GM19468 (cell line): ENCODE measurements around the gene CHMP1B.
A peak's percentile ranks its signal among the peaks of the same experiment; 100 is the strongest.

Source experiments
- ATAC-seq: cut with Tn5 transposase; IDR thresholded peaks from one replicate; pipeline ENCODE4 v1.9.1; 2021; ENCODE audit warnings: mild to moderate bottlenecking, moderate library complexity, moderate number of reproducible peaks; ENCODE audit not compliant: unreplicated experiment; ENCODE audit errors: extremely low read depth

CHMP1B gene

GRCh38 chr18:11865071-11865470 is 13.9 kb downstream of the CHMP1B start:
- ATAC-seq = no peak

- ATAC-seq = no peak
Measured at GRCh38 chr18:11866329-11866728, 15.1 kb downstream of the CHMP1B start.

GRCh38 chr18:11866764-11867163 is 15.6 kb downstream of the CHMP1B start:
- no peak for ATAC-seq

GRCh38 chr18:11868230-11868629 is 17.0 kb downstream of the CHMP1B start:
- ATAC-seq = no peak

- no peak for ATAC-seq
Measured at GRCh38 chr18:11871501-11871900, 20.3 kb downstream of the CHMP1B start.

- no peak for ATAC-seq
Measured at GRCh38 chr18:11872479-11873136, 21.4 kb downstream of the CHMP1B start.

GRCh38 chr18:11873670-11874340 is 22.6 kb downstream of the CHMP1B start:
- ATAC-seq = no peak

- ATAC-seq = no peak
Measured at GRCh38 chr18:11874676-11875075, 23.5 kb downstream of the CHMP1B start.

GRCh38 chr18:11877497-11878135 is 26.4 kb downstream of the CHMP1B start:
- ATAC-seq = no peak

- ATAC-seq = no peak
Measured at GRCh38 chr18:11880586-11881304, 29.5 kb downstream of the CHMP1B start.

- ATAC-seq = no peak
Measured at GRCh38 chr18:11882636-11883035, 31.4 kb downstream of the CHMP1B start.

- ATAC-seq = peak; percentile 42
Measured at GRCh38 chr18:11883153-11883552, 31.9 kb downstream of the CHMP1B start.

- no peak for ATAC-seq
Measured at GRCh38 chr18:11884396-11885030, 33.3 kb downstream of the CHMP1B start.

- ATAC-seq = no peak
Measured at GRCh38 chr18:11885278-11885947, 34.2 kb downstream of the CHMP1B start.

- ATAC-seq = no peak
Measured at GRCh38 chr18:11886577-11887110, 35.4 kb downstream of the CHMP1B start.

- no peak for ATAC-seq
Measured at GRCh38 chr18:11887328-11888128, 36.3 kb downstream of the CHMP1B start.

GRCh38 chr18:11888726-11889125 is 37.5 kb downstream of the CHMP1B start:
- no peak for ATAC-seq

GRCh38 chr18:11889284-11889683 is 38.1 kb downstream of the CHMP1B start:
- no peak for ATAC-seq

- ATAC-seq = no peak
Measured at GRCh38 chr18:11891737-11892136, 40.5 kb downstream of the CHMP1B start.
